Measurements from ENCODE around the gene PLIN4.

Gene PLIN4

DNA sequence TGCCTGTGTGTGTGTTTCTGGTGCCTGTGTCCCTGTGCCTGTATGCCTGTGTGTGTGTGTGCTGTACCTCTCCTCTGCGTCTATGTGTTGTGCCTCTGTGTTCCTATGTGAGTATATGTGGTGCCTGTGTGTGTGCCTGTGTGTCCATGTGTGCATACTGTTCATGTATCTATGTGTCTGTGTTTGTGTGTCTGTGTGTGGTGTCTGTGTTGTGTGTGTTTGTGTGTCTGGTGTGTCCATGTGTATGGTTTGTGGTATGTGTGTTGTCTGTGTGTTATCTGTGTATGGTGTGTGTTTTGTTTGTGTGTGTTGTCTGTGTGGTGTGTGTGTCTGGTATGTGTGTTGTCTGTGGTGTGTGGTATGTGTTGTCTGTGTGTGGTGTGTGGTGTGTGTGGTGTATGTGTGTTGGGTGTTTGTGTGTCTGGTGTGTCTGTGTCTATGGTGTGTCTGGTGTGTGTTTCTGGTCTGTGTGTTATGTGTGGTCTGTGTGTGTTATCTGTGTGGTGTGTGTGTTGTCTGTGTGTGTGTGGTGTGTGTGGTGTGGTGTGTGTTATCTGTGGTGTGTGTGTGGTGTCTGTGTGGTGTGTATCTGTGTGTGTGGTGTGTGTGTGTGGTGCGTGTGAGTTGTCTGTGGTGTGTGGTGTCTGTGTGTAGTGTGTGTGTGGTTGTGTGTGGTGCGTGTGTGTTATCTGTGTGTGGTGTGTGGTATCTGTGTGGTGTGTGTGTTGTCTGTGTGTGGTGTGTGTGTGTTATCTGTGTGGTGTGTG is 25.8 kb downstream of the PLIN4 start:
- Histone ChIP-seq H3K9me3 (ENCODE audit: control insufficient read depth, insufficient read depth, low read length) (no peaks in the 10 kb centered on the region), H3K9me2 (replicated peaks; ENCODE audit: control insufficient read depth, low read length) (no peaks in the 10 kb centered on the region), H3K4me2 (ENCODE audit: low read length) (no peak overlapping the region), H4K20me1 (ENCODE audit: control insufficient read depth, insufficient read depth, low read depth, low read length) (no peaks in the 10 kb centered on the region), H3K27me3 (ENCODE audit: control insufficient read depth, low read length) (no peaks in the 10 kb centered on the region), H3K36me3 (ENCODE audit: control insufficient read depth, low read length) (peaks cover 40% of the 10 kb centered on the region), H3K4me3 (ENCODE audit: low read length) (no peak overlapping the region), H3F3A (ENCODE audit: control insufficient read depth, insufficient read depth) (no peaks in the 10 kb centered on the region), H3K79me2 (ENCODE audit: control insufficient read depth, low read length) (no peaks in the 10 kb centered on the region), H3K27ac (ENCODE audit: low read depth, low read length) (no peak overlapping the region), H3K4me1 (ENCODE audit: control insufficient read depth, low read length) (no peaks in the 10 kb centered on the region)
- TF ChIP-seq, protein P1, sequence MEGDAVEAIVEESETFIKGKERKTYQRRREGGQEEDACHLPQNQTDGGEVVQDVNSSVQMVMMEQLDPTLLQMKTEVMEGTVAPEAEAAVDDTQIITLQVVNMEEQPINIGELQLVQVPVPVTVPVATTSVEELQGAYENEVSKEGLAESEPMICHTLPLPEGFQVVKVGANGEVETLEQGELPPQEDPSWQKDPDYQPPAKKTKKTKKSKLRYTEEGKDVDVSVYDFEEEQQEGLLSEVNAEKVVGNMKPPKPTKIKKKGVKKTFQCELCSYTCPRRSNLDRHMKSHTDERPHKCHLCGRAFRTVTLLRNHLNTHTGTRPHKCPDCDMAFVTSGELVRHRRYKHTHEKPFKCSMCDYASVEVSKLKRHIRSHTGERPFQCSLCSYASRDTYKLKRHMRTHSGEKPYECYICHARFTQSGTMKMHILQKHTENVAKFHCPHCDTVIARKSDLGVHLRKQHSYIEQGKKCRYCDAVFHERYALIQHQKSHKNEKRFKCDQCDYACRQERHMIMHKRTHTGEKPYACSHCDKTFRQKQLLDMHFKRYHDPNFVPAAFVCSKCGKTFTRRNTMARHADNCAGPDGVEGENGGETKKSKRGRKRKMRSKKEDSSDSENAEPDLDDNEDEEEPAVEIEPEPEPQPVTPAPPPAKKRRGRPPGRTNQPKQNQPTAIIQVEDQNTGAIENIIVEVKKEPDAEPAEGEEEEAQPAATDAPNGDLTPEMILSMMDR (IDR thresholded peaks at IDR 0.05; ENCODE audit: low read depth, low read length, poor library complexity, severe bottlenecking) = no peak
- no peak for TF ChIP-seq EZH2phosphoT487 (IDR thresholded peaks at IDR 0.05; ENCODE audit: borderline replicate concordance, low read length)

DNA sequence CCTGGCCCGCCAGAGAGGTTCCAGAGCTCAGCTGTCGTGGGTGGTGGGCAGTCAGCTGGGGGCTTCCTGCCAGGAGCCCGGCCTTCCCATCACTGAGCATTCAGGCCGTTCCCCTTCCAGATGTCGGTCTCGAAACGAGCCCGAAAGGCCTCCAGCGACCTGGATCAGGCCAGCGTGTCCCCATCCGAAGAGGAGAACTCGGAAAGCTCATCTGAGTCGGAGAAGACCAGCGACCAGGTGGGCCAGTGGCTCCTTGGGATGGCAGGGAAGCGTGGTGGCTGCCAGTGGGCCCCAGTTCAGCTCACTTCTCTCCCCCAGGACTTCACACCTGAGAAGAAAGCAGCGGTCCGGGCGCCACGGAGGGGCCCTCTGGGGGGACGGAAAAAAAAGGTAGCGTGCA is 26.8 kb downstream of the PLIN4 start:
- Histone ChIP-seq H3F3A (ENCODE audit: control insufficient read depth, insufficient read depth) (no peaks in the 10 kb centered on the region), H3K36me3 (ENCODE audit: control insufficient read depth, low read length) (peaks cover 38% of the 10 kb centered on the region), H3K79me2 (ENCODE audit: control insufficient read depth, low read length) (no peaks in the 10 kb centered on the region), H4K20me1 (ENCODE audit: control insufficient read depth, insufficient read depth, low read depth, low read length) (no peaks in the 10 kb centered on the region), H3K27ac (ENCODE audit: low read depth, low read length) (no peak overlapping the region), H3K9me2 (replicated peaks; ENCODE audit: control insufficient read depth, low read length) (no peaks in the 10 kb centered on the region), H3K9me3 (ENCODE audit: control insufficient read depth, insufficient read depth, low read length) (no peaks in the 10 kb centered on the region), H3K4me2 (ENCODE audit: low read length) (no peak overlapping the region), H3K4me1 (ENCODE audit: control insufficient read depth, low read length) (no peaks in the 10 kb centered on the region), H3K27me3 (ENCODE audit: control insufficient read depth, low read length) (no peaks in the 10 kb centered on the region), H3K4me3 (ENCODE audit: low read length) (no peak overlapping the region)
- TF ChIP-seq, protein P1 (IDR thresholded peaks at IDR 0.05; ENCODE audit: low read depth, low read length, poor library complexity, severe bottlenecking) = no peak

DNA sequence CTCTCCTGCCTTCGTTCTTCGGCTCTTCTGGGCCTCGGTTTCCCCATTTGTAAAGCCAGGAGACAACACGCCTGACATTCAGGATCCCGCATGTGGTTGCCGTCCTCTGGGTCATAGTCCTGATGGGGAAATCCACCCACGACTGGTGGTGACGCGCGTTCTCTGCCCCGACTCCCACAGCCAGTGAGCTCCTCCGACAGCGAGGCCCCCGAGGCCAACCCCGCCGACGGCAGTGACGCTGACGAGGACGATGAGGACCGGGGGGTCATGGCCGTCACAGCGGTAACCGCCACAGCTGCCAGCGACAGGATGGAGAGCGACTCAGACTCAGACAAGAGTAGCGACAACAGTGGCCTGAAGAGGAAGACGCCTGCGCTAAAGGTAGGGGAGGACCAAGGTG is 29.8 kb downstream of the PLIN4 start:
- H3K27me3 ChIP-seq (ENCODE audit: control insufficient read depth, low read length) = no peaks in the 10 kb centered on the region
- H3K79me2 ChIP-seq (ENCODE audit: control insufficient read depth, low read length) = no peaks in the 10 kb centered on the region
- no peaks in the 10 kb centered on the region for H4K20me1 ChIP-seq (ENCODE audit: control insufficient read depth, insufficient read depth, low read depth, low read length)
- peaks cover 30% of the 10 kb centered on the region for H3K36me3 ChIP-seq (ENCODE audit: control insufficient read depth, low read length)
- TF ChIP-seq EZH2phosphoT487 (IDR thresholded peaks at IDR 0.05; ENCODE audit: borderline replicate concordance, low read length) = no peak
- TF ChIP-seq, protein P1 (IDR thresholded peaks at IDR 0.05; ENCODE audit: low read depth, low read length, poor library complexity, severe bottlenecking) = no peak
- no peak overlapping the region for H3K4me3 ChIP-seq (ENCODE audit: low read length)
- H3K27ac ChIP-seq (ENCODE audit: low read depth, low read length) = no peak overlapping the region
- no peaks in the 10 kb centered on the region for H3K4me1 ChIP-seq (ENCODE audit: control insufficient read depth, low read length)
- no peak overlapping the region for H3K4me2 ChIP-seq (ENCODE audit: low read length)
- H3F3A ChIP-seq (ENCODE audit: control insufficient read depth, insufficient read depth) = no peaks in the 10 kb centered on the region
- H3K9me2 ChIP-seq (replicated peaks; ENCODE audit: control insufficient read depth, low read length) = no peaks in the 10 kb centered on the region
- H3K9me3 ChIP-seq (ENCODE audit: control insufficient read depth, insufficient read depth, low read length) = no peaks in the 10 kb centered on the region
